GM19324 (cell line): ENCODE measurements around the gene MMP15.
"Not testable (repeated sequence)": the region's sequence is repeated elsewhere in the genome, so short reads cannot be mapped to it uniquely, and the experiment has no call there.

ENCODE experiments used
- ATAC-seq: cut with Tn5 transposase; IDR thresholded peaks from one replicate; pipeline ENCODE4 v1.9.1; 2021; ENCODE audit warnings: mild to moderate bottlenecking, moderate library complexity; ENCODE audit not compliant: unreplicated experiment, low FRiP score

MMP15 gene

DNA sequence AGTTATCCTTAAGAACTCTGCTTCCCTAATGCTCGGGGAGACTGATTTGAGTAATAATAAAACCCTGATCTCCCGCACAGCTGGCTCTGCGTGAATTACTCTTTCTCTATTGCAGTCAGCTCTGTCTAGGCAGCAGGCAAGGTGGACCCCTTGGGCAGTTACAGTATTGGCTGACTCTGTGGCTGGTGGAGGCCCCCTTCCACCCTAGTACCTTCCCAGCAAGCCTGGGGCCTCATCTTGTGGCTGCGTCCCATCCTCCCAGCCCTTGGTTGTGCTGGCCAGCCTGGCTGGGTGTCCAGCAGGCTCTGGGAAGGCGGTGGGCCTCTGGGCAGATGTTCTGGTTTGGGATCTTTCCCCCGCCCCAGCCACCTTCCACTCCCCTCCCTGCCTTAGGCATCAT, 59.1 kb downstream of the MMP15 start:
- no peak for ATAC-seq

DNA sequence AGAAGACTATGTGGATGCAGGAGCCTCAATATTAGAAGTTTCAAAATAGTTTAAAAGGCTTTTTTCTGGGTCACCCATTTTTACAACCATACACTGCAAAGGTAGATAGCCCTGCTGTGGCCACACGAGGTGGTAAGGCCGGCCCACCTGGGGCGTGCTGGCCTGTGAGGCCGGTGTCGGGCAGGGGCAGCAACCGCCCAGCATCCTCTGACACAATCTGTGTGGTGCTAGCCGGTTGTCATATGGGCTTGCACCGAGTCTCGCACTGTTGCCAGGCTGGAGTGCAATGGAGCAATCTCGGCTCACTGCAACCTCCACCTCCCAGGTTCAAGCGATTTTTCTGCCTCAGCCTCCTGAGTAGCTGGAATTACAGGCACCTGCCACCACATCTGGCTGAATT, 59.6 kb downstream of the MMP15 start:
- no peak for ATAC-seq

DNA sequence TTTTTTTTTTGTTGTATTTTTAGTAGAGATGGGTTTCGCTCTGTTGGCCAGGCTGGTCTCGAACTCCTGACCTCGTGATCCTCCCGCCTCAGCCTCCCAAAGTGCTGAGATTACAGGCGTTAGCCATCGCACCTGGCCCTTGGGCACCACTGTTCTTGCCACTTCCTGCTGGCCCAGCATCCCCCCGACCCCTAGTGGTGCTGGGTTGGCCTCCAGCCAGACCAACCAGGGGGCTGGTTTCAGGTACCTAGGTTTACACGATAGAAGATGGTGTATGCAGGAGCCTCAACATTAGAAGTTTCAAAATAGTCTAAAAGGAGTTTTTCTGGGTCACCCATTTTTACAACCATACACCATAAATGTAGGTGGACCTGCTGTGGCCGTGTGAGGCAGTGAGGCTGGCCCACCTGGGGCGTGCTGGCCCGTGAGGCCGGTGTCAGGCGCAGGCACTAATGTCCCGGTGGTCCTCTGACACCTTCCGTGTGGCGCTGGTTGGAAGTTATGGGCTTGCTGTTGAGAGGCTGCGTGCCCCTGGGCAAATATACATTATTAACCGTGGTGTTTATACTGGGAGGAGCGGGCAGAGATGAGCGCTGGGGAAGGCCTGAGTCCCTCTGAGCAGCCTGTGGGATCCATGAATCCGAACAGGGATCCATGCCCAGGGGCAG, 60.2 kb downstream of the MMP15 start:
- ATAC-seq, result no peak

DNA sequence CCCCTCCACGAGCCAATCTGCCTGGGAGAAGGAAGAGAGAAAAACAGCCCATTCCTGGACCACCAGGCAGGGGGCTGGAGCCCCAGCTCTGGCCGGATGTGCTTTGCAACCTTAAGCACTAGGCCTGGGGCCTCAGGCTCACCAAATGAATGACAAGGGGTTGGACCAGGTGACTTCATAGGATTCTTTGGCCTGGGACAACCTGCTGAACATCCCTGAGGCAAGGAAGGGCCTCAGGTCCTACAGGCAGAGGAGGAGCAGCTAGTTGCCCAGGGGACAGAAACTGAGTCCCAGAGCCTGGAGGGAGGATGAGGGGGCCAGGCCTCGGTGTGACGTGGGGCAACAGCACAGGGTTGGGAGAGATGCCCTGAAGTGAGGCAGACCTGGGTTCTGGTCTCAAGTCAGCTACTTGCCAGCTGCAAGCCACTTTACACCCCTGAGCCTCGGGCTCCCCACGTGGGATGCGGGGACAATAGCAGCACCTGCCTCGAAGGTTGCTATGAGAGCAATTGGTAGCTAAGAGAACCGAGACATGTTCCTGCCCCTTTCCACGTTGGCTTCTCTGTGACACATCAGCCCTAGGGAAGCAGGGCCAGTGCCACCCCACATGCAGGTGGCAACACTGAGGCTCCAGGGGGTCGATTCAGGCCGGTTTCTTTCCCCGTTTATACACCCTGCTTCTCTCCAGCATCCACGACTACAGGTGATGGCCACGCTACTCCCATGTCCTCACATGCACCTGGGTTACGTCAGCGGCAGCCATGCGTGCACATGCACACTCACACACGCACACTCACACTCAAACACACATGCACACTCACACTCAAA, 61.0 kb downstream of the MMP15 start:
- no peak for ATAC-seq

DNA sequence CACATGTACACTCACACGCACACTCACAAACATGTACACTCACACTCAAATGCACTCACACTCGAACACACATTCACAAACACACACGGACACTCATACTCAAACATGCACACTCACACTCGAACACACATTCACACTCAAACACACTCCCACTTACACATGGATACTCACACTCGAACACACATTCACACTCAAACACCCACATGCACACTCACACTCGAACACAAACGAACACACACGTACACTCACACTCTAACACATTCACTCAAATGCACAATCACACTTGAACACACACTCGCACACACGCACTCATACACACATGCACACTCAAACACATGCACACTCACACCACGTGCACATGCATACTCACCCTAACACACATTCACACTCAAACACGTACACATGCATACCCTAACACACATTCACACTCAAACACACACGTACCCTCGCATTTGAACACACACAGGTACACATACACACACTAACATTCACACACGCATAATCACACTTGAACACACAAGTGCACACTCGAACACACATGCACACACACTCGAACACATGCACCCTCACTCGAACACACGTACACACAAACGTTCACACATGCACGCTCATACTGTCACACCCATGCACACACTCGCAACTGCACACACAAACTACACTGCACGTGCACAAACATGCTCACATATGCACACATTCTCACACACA, 61.8 kb downstream of the MMP15 start:
- ATAC-seq, result no peak

DNA sequence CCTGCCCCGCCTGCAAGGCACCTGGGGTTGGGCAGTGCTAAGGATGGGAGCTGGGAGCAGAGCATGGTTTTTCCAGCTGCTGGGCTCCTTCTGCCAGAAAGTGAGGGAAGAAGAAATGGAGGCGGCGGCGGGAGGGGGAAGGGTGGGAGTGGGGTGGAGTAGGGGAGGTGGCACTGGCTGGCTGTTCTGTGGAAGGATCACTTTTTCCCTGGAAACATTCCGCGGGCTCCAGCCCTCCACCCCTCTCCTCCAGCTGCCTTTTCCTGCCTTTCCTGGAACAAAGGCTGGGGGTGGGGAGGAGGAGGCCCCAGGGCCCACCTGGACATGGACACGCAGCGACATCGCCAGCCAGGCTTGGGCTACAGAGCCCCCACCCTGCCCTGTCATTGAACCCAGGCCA, 62.5 kb downstream of the MMP15 start:
- ATAC-seq, result no peak

DNA sequence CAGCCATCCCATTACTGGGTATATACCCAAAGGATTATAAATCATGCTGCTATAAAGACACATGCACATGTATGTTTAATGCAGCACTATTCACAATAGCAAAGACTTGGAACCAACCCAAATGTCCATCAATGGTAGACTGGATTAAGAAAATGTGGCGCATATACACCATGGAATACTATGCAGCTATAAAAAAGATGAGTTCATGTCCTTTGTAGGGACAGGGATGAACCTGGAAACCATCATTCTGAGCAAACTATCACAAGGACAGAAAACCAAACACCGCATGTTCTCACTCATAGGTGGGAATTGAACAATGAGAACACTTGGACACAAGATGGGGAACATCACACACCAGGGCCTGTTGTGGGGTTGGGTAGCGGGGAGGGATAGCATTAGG, 64.8 kb downstream of the MMP15 start:
- not testable (repeated sequence) for ATAC-seq

DNA sequence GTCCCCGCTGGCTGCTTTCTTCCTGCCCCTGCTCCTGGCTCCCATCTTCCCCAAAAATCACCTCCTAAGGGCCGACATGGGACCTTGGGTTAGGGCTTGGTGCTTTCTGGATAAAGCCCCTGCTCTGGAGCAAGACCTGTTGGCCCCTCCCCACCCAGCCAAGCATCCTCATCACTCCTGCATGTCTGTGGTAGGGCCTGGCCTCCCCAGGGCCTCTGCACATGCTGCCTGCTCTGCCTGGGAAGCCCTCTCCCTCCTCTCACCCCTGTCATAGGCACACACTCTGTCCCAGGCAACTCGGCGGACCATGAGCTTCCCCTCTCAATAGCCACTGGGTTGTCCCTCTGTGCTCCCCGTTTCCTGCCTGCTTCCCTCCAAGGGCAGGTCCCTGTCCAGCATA, 68.5 kb downstream of the MMP15 start:
- no peak for ATAC-seq

DNA sequence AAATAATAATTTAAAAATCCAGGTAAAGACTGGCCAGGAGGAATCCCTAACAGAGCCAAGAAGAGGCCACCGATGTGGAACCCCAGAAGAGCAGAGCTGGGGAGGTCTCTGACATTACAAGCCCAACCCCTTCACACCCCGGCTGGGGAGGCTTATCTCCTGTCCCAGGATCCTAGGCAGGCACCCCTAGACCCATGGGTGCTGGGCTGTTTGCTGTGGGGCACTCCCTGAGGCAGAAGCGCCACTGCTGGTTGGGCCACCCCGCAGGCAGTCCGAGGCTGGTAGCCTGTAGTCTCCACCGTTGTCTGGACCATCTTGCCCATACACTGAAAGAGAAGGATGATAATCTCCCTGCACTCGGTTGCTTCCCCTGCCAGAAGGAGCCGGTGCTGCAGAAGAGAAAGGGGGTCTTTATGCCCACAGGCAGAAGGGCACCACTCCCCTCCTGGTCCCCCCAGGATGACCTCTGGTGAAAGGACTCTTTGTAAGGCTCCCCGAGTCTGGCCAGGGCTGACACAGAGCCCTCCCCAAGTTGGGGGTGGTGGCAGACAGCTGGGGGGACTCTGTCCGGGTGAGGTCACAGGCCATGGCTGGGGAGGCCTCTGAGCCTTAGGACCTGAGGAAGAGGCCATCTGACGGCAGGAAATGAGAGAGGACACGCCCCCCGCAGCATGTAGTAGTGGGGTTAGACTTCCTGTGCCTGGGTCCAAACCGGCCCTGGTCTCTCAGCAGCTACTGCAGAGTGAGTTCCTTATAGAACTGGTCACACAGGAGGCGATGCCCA, 69.4 kb downstream of the MMP15 start:
- ATAC-seq, result no peak

DNA sequence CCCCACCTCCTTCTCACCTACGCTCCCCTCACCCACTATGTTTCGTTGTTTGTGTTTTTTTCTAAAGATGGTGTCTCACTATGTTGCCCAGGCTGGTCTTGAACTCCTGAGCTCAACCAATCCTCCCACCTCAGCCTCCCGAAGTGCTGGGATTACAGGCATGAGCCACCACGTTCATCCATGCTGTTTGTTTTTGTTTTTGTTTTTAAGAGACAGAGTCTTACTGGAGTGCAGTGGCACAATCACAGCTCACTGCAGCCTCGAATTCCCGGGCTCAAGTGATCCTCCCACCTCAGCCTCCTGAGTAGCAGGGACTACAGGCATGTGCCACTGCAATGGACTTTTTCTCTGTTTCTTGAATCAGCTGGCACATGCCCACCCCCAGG, 70.0 kb downstream of the MMP15 start:
- not testable (repeated sequence) for ATAC-seq

DNA sequence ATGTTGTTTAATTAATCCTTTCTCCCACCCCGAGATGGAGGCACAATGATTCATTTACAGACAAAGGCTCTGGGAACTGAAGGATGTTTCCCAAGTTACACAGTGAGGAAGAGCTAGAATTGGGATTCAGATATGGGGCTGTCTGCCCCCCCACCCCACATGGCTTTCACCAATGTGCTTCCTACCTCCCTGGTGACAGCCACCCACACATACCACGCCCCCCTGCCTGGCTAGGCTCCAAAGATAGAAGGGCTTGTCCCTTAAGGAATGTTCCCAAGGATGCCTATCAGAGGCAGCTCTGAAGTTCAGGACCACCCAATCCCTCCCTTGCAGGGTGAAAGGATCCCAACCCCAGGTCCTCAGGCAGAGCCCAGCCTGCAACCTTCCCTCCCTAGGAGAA, 70.7 kb downstream of the MMP15 start:
- no peak for ATAC-seq
